Smooth muscle cell of the brain vasculature (primary cell): Measurements from ENCODE around the gene SPIN4.
A peak's percentile ranks its signal among the peaks of the same experiment; 100 is the strongest.
"Not testable (repeated sequence)": the region's sequence is repeated elsewhere in the genome, so short reads cannot be mapped to it uniquely, and the experiment has no call there.

ENCODE experiments used
- DNase-seq: peaks from one replicate; pipeline ENCODE4 v3.0.0-alpha.2; 2012; ENCODE audit warnings: low read depth, low spot score

The SPIN4 gene

GRCh38 chrX:63350941-63351616 lies at the start of gene SPIN4:
TSS of gene SPIN4 (minus strand) at chrX:63351332. CDS start at chrX:63350819, 513 bp downstream.
- DNase-seq, result peak; percentile 54

GRCh38 chrX:63400340-63400739 lies 49.2 kb upstream of the SPIN4 start:
- no peak for DNase-seq

- DNase-seq, result no peak
Observed at GRCh38 chrX:63394872-63395271, 43.7 kb upstream of the SPIN4 start.

- DNase-seq, result not testable (repeated sequence)
Observed at GRCh38 chrX:63393094-63393493, 42.0 kb upstream of the SPIN4 start.

- no peak for DNase-seq
Observed at GRCh38 chrX:63387411-63387810, 36.3 kb upstream of the SPIN4 start.

- DNase-seq, result not testable (repeated sequence)
Observed at GRCh38 chrX:63384263-63384662, 33.1 kb upstream of the SPIN4 start.

- not testable (repeated sequence) for DNase-seq
Observed at GRCh38 chrX:63373012-63373411, 21.9 kb upstream of the SPIN4 start.

- not testable (repeated sequence) for DNase-seq
Observed at GRCh38 chrX:63367699-63368098, 16.6 kb upstream of the SPIN4 start.

- no peak for DNase-seq
Observed at GRCh38 chrX:63363788-63364187, 12.7 kb upstream of the SPIN4 start.

- DNase-seq, result no peak
Observed at GRCh38 chrX:63361494-63361893, 10.4 kb upstream of the SPIN4 start.

- no peak for DNase-seq
Observed at GRCh38 chrX:63354484-63354883, 3.4 kb upstream of the SPIN4 start.

GRCh38 chrX:63350465-63350877 lies 661 bp downstream of the SPIN4 start:
- DNase-seq, result no peak

GRCh38 chrX:63349307-63349706 lies 1.8 kb downstream of the SPIN4 start:
- DNase-seq, result no peak

GRCh38 chrX:63330681-63331080 lies 20.5 kb downstream of the SPIN4 start:
- DNase-seq, result no peak

- no peak for DNase-seq
Observed at GRCh38 chrX:63327788-63328187, 23.3 kb downstream of the SPIN4 start.

GRCh38 chrX:63299596-63299995 lies 51.5 kb downstream of the SPIN4 start:
- DNase-seq, result no peak
